ENCODE measurements around the gene TBC1D4.
"Not testable (repeated sequence)": the region's sequence is repeated elsewhere in the genome, so short reads cannot be mapped to it uniquely, and the experiment has no call there.

Gene TBC1D4

DNA sequence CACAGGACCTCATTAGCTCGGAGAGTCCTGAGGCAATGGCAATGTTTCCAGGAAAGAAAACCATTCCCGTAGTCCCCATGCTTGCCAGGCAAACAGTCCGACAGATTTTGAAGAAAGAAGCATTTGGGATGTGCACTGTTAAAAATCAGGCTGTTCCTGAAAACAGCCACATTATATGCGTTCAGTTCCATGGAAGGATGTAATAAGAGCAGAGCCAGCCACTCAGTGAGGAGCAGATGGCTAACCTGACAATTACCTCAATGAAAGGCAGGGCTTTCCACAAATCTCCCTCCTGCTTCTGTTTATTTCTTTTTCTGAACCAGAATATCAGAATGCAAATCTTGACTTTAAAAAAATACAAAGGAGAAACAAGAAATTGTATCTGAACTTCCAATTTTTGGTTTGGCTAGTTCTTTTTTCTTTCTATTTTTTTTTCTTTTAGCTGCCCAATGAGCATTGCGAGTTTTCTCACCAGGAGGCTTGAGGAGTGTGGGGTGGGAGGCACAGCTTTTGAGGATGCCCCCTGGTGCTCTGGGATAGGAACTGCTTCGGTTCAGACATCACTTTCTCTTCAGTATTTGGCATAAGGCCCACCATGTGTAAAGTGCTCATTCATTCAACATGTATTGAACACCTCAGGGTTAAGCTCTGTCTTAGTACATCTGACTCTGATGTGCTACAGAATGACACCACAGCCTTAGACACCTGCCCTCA is 124.2 kb downstream of the TBC1D4 start:
- H3K4me3 ChIP-seq (ENCODE audit: low read depth, low read length) = no peak overlapping the region
- TF ChIP-seq, protein P1, sequence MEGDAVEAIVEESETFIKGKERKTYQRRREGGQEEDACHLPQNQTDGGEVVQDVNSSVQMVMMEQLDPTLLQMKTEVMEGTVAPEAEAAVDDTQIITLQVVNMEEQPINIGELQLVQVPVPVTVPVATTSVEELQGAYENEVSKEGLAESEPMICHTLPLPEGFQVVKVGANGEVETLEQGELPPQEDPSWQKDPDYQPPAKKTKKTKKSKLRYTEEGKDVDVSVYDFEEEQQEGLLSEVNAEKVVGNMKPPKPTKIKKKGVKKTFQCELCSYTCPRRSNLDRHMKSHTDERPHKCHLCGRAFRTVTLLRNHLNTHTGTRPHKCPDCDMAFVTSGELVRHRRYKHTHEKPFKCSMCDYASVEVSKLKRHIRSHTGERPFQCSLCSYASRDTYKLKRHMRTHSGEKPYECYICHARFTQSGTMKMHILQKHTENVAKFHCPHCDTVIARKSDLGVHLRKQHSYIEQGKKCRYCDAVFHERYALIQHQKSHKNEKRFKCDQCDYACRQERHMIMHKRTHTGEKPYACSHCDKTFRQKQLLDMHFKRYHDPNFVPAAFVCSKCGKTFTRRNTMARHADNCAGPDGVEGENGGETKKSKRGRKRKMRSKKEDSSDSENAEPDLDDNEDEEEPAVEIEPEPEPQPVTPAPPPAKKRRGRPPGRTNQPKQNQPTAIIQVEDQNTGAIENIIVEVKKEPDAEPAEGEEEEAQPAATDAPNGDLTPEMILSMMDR (IDR thresholded peaks at IDR 0.05; ENCODE audit: low read depth, low read length) = peak; percentile 64

DNA sequence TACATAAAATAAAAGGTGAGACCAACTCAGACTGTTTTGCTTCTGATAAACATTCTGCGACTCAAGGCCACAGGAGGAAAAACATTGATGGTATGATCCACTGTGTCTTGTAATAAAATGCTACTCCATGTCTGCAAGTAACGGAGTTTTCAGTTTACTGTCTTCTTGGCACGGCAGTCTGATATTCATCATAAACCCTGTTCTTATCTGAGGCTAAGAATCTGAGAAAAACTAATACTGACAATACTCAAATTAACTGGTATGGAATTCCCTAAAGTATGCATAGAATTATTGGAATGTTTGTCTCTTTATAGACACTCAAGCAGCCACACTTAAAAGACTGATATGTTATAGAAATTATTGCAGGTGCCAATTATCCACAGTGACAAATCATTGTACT is 125.5 kb downstream of the TBC1D4 start:
- TF ChIP-seq, protein P1 (IDR thresholded peaks at IDR 0.05; ENCODE audit: low read depth, low read length) = no peak
- no peak overlapping the region for H3K4me3 ChIP-seq (ENCODE audit: low read depth, low read length)

DNA sequence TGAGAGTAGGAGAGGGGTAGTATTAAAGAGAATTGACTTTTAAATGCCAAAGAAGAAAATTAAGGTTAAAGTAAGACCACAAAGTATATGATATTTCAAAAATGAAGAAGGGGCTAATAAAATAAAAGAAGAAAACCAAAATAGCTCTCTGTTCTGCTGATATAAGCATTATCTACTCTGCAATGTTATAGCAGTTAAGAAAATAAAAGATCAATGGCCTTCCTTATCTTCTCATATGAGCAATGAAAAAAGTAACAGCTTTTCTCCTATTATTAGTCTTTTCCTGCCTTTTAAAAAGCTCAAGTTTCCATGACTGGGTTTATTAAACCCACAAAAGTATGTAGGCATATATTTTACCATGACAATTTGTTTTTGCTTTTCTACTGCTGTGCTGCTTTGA is 126.4 kb downstream of the TBC1D4 start:
- TF ChIP-seq, protein P1 (IDR thresholded peaks at IDR 0.05; ENCODE audit: low read depth, low read length) = no peak
- no peak overlapping the region for H3K4me3 ChIP-seq (ENCODE audit: low read depth, low read length)

DNA sequence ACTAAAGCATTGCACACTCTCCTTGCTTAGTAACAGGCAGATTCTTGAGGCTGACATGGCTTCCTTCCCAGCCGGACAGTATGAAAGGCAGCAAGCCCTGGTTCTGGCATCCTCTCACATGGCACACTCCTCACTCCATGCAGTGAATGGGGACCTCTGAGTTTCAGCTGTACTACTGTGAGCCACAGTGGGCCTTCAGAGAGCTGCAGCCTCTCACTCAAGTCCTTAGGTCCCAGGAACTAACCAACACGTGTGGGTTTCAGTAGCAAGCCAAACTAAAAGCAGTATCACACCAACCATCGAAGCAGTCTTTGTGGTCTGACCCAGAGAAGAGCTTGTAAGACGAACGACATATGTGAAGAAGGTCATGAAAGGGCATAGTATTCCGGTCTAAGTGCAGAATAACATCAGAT is 128.2 kb downstream of the TBC1D4 start:
- TF ChIP-seq, protein P1 (IDR thresholded peaks at IDR 0.05; ENCODE audit: low read depth, low read length) = no peak
- no peak overlapping the region for H3K4me3 ChIP-seq (ENCODE audit: low read depth, low read length)

DNA sequence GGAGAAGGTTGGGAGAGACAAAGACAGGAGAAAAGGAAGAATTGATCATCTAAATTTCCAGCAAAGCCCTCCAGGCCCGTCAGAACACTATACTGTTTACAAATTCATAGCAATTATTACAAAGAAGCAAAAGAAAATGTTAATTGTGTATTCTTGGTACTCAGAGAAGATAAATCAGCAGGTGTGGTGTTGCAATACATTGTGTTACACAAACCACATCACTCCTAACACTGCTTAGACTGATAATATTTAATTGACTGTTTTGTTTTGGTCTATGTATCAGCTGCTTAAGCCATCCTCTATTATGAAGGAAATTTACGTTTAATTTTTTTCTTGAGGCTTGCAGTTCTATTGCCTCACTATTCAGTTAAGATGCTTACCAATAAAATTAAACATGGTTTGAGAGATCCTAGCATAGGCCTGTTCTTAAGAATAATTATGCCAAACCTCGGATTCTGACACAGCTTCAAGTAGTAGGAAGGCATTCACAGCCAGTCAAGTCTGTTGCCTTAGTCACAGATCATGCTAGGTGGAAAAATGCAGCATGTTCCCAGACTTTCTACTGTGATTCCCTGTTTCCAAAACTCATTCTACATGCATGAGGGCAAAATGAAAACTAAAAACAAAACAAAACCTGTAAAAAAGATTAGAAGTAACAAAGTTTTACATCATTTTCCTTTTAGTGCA is 129.2 kb downstream of the TBC1D4 start:
- TF ChIP-seq, protein P1 (IDR thresholded peaks at IDR 0.05; ENCODE audit: low read depth, low read length) = no peak
- H3K4me3 ChIP-seq (ENCODE audit: low read depth, low read length) = no peak overlapping the region

DNA sequence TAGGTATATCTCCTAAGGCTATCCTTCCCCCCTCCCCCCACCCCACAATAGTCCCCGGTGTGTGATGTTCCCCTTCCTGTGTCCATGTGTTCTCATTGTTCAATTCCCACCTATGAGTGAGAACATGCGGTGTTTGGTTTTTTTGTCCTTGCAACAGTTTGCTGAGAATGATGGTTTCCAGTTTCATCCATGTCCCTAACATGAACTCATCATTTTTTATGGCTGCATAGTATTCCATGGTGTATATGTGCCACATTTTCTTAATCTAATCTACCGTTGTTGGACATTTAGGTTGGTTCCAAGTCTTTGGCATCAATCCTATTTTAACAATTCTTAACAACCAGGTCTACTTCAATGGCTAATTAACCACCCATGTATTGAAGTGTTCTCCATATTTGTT is 130.4 kb downstream of the TBC1D4 start:
- not testable (repeated sequence) for H3K4me3 ChIP-seq (ENCODE audit: low read depth, low read length)

DNA sequence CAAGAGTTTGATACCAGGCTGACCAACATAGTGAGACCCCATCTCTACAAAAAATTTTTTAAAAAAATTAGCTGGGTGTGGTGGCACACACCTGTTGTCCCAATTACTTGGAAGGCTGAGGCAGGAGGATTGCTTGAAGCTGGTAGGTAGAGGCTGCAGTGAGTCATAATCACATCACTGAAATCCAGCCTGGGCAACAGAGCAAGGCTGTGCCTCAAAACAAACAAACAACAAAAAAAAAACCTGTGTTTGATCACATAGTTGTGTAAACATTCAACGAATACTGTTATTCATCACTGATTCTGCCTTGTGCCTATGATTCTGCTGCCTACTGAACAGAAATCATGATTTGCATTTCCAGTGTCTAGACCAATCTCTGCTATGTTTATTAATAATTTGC is 134.0 kb downstream of the TBC1D4 start:
- TF ChIP-seq, protein P1 (IDR thresholded peaks at IDR 0.05; ENCODE audit: low read depth, low read length) = no peak
- no peak overlapping the region for H3K4me3 ChIP-seq (ENCODE audit: low read depth, low read length)

Measured in WI38 (cell line).